ENCODE results near the gene H6PD. TPM values are rescaled to one million over a fixed set of nuclear protein-coding genes. Genes with fewer than 3 reads are reported as not detected.

The H6PD gene
- polyA plus RNA-seq (ENCODE audit: insufficient read depth in 1 of 5, insufficient read length in 5 of 5, low replicate concordance in 1 of 5): 10 to 100 TPM; 40.9 to 57.8 (median 48.4) TPM
- long read RNA-seq, donor 1, full-length matches to known transcripts: 7 of 16 reads
- long read RNA-seq, donor 1, partial matches to known transcripts: 9 of 16 reads
- long read RNA-seq, donor 1, other reads (novel, unspliced or antisense): 0 of 16 reads
- long read RNA-seq, donor 2, full-length matches to known transcripts: 5 of 18 reads
- long read RNA-seq, donor 2, partial matches to known transcripts: 13 of 18 reads
- long read RNA-seq, donor 2, other reads (novel, unspliced or antisense): 0 of 18 reads
- long read RNA-seq, donor 3, full-length matches to known transcripts: 1 of 1 reads
- long read RNA-seq, donor 3, partial matches to known transcripts: 0 of 1 reads
- long read RNA-seq, donor 3, other reads (novel, unspliced or antisense): 0 of 1 reads
- long read RNA-seq, donor 4, partial matches to known transcripts: 23 of 23 reads
- long read RNA-seq, donor 4, other reads (novel, unspliced or antisense): 0 of 23 reads
- long read RNA-seq, donor 5, full-length matches to known transcripts: 3 of 36 reads
- long read RNA-seq, donor 5, partial matches to known transcripts: 33 of 36 reads
- long read RNA-seq, donor 5, other reads (novel, unspliced or antisense): 0 of 36 reads
- long read RNA-seq, donor 6, full-length matches to known transcripts: 4 of 130 reads
- long read RNA-seq, donor 6, partial matches to known transcripts: 120 of 130 reads
- long read RNA-seq, donor 6, other reads (novel, unspliced or antisense): 6 of 130 reads
- long read RNA-seq, donor 7, full-length matches to known transcripts: 2 of 8 reads
- long read RNA-seq, donor 7, partial matches to known transcripts: 6 of 8 reads
- long read RNA-seq, donor 7, other reads (novel, unspliced or antisense): 0 of 8 reads
- long read RNA-seq, donor 8, full-length matches to known transcripts: 1 of 1 reads
- long read RNA-seq, donor 8, partial matches to known transcripts: 0 of 1 reads
- long read RNA-seq, donor 8, other reads (novel, unspliced or antisense): 0 of 1 reads

- peak; percentile 84 to 85 for DNase-seq
Observed at GRCh38 chr1:9234223-9235095, at the start of gene H6PD. H6PD (plus strand) TSS chr1:9234774; CDS start chr1:9244935, 10,161 bp downstream.

- DNase-seq: no peak
Observed at GRCh38 chr1:9186082-9186859, 48.3 kb upstream of the H6PD start.

GRCh38 chr1:9187004-9187403, 47.6 kb upstream of the H6PD start:
- no peak for DNase-seq

- no peak for DNase-seq
Observed at GRCh38 chr1:9190234-9190633, 44.3 kb upstream of the H6PD start.

GRCh38 chr1:9191231-9191630, 43.3 kb upstream of the H6PD start:
- DNase-seq: no peak

GRCh38 chr1:9192578-9193232, 41.9 kb upstream of the H6PD start:
- DNase-seq: no peak

- DNase-seq: no peak
Observed at GRCh38 chr1:9193233-9193625, 41.3 kb upstream of the H6PD start.

GRCh38 chr1:9194024-9194423, 40.5 kb upstream of the H6PD start:
- DNase-seq: no peak

- DNase-seq: no peak
Observed at GRCh38 chr1:9195651-9196050, 38.9 kb upstream of the H6PD start.

- DNase-seq: peak in 1 of 2 donors; percentile 68
Observed at GRCh38 chr1:9196129-9197040, 38.2 kb upstream of the H6PD start.

- DNase-seq: no peak
Observed at GRCh38 chr1:9197186-9198099, 37.1 kb upstream of the H6PD start.

GRCh38 chr1:9198538-9199361, 35.8 kb upstream of the H6PD start:
- no peak for DNase-seq

- no peak for DNase-seq
Observed at GRCh38 chr1:9200441-9200840, 34.1 kb upstream of the H6PD start.

- no peak for DNase-seq
Observed at GRCh38 chr1:9201401-9202239, 33.0 kb upstream of the H6PD start.

- no peak for DNase-seq
Observed at GRCh38 chr1:9202240-9202870, 32.2 kb upstream of the H6PD start.
